ENCODE results near the gene RNF41. TPM values are rescaled to one million over a fixed set of nuclear protein-coding genes. Genes with fewer than 3 reads are reported as not detected.

The RNF41 gene
- polyA plus RNA-seq, 1 experiment: 338 TPM

- DNase-seq (ENCODE audit: low read depth): no peak
- Histone ChIP-seq H3K36me3 (ENCODE audit: control insufficient read depth, insufficient read depth, low read length) (peaks cover 55% of the 10 kb centered on the region), H3K4me3 (ENCODE audit: low read depth, low read length) (no peak overlapping the region), H3K27me3 (ENCODE audit: control insufficient read depth, insufficient read depth, low read length) (no peaks in the 10 kb centered on the region)
- CTCF ChIA-PET: interaction anchor here (0.9 to 1.5 kb wide), 4 partner anchors 9 to 64 kb away, joined by 3 to 4 read pairs (median 4); partner anchors contain the start of gene SMARCC2
- POLR2A ChIA-PET: no interaction called here
- TF ChIP-seq, protein P1, sequence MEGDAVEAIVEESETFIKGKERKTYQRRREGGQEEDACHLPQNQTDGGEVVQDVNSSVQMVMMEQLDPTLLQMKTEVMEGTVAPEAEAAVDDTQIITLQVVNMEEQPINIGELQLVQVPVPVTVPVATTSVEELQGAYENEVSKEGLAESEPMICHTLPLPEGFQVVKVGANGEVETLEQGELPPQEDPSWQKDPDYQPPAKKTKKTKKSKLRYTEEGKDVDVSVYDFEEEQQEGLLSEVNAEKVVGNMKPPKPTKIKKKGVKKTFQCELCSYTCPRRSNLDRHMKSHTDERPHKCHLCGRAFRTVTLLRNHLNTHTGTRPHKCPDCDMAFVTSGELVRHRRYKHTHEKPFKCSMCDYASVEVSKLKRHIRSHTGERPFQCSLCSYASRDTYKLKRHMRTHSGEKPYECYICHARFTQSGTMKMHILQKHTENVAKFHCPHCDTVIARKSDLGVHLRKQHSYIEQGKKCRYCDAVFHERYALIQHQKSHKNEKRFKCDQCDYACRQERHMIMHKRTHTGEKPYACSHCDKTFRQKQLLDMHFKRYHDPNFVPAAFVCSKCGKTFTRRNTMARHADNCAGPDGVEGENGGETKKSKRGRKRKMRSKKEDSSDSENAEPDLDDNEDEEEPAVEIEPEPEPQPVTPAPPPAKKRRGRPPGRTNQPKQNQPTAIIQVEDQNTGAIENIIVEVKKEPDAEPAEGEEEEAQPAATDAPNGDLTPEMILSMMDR (IDR thresholded peaks at IDR 0.05; ENCODE audit: insufficient read depth, low read depth, low read length): no peak
Measured at GRCh38 chr12:56252649-56253048, 30.9 kb upstream of the RNF41 start.

DNA sequence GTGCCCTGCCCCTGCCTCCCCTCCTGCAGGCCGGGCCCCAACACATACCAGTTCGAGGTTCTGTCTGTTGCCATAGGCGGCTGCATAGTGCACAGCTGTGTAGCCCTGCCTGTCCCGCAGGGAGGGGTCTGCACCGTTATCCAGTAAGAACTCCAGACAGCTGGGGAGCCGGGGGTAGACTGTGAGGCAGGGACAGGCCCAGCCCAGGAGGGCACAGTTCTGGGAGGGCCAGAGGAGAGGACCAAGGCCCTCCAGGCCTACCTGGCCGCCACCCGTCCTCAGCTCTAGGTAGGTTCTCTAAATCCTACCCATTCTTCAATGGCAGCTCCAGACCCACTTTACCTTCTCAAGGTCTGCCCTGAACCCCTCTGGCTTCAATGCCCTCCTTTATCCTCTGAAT lies 27.0 kb upstream of the RNF41 start:
- no peak overlapping the region for H3K4me3 ChIP-seq (ENCODE audit: low read depth, low read length)
- DNase-seq (ENCODE audit: low read depth): no peak
- peaks cover 66% of the 10 kb centered on the region for H3K36me3 ChIP-seq (ENCODE audit: control insufficient read depth, insufficient read depth, low read length)
- TF ChIP-seq, protein P1 (IDR thresholded peaks at IDR 0.05; ENCODE audit: insufficient read depth, low read depth, low read length): no peak
- POLR2A ChIA-PET: no interaction called here
- CTCF ChIA-PET: interaction anchor here (1.8 to 6.2 kb wide), 4 partner anchors 8 to 129 kb away, joined by 5 to 40 read pairs (median 6); partner anchors contain the start of genes ANKRD52, RNF41 and SMARCC2
- no peaks in the 10 kb centered on the region for H3K27me3 ChIP-seq (ENCODE audit: control insufficient read depth, insufficient read depth, low read length)

GRCh38 chr12:56247923-56248322 lies 26.2 kb upstream of the RNF41 start:
- Histone ChIP-seq H3K27me3 (ENCODE audit: control insufficient read depth, insufficient read depth, low read length) (no peaks in the 10 kb centered on the region), H3K4me3 (ENCODE audit: low read depth, low read length) (no peak overlapping the region), H3K36me3 (ENCODE audit: control insufficient read depth, insufficient read depth, low read length) (peaks cover 62% of the 10 kb centered on the region)
- no peak for DNase-seq (ENCODE audit: low read depth)
- POLR2A ChIA-PET: no interaction called here
- CTCF ChIA-PET: interaction anchor here (1.8 to 6.2 kb wide), 4 partner anchors 9 to 128 kb away, joined by 5 to 40 read pairs (median 6); partner anchors contain the start of genes ANKRD52, RNF41 and SMARCC2
- TF ChIP-seq, protein P1 (IDR thresholded peaks at IDR 0.05; ENCODE audit: insufficient read depth, low read depth, low read length): no peak

- peaks cover 57% of the 10 kb centered on the region for H3K36me3 ChIP-seq (ENCODE audit: control insufficient read depth, insufficient read depth, low read length)
- TF ChIP-seq, protein P1 (IDR thresholded peaks at IDR 0.05; ENCODE audit: insufficient read depth, low read depth, low read length): no peak
Measured at GRCh38 chr12:56244494-56244893, 22.8 kb upstream of the RNF41 start.

DNA sequence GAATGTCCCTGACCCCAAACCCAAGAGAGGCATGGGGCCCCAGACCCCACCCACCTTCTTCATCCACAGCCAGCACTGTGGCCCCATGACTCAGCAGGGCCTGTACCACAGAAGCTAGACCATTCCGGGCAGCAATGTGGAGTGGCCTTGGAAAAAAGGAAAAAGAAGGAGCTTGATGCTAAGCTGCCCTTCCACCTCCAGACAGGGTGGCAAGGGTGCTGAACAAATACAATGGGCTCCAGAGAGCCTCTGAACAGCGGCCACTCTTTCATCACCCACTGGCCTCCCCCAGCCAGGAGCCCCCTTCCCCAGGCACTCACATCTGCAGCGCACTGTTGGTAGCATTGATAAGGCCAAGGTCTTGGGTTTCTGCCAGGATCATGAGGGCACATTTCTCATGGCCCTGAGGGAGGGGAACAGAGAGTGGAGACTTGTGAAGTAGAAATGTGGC lies 22.0 kb upstream of the RNF41 start:
- peaks cover 54% of the 10 kb centered on the region for H3K36me3 ChIP-seq (ENCODE audit: control insufficient read depth, insufficient read depth, low read length)
- DNase-seq (ENCODE audit: low read depth): no peak
- ChIA-PET POLR2A (no interaction called here), CTCF (interaction anchor here (1.7 to 6.2 kb wide), 3 partner anchors 9 to 13 kb away, joined by 4 to 40 read pairs (median 4); partner anchors contain the start of gene ANKRD52)
- H3K4me3 ChIP-seq (ENCODE audit: low read depth, low read length): no peak overlapping the region
- TF ChIP-seq, protein P1 (IDR thresholded peaks at IDR 0.05; ENCODE audit: insufficient read depth, low read depth, low read length): no peak
- H3K27me3 ChIP-seq (ENCODE audit: control insufficient read depth, insufficient read depth, low read length): no peaks in the 10 kb centered on the region

More at GRCh38 chr12:56244494-56244893, 22.8 kb upstream of the RNF41 start:
- H3K27me3 ChIP-seq (ENCODE audit: control insufficient read depth, insufficient read depth, low read length): no peaks in the 10 kb centered on the region
- no peak for DNase-seq (ENCODE audit: low read depth)
- H3K4me3 ChIP-seq (ENCODE audit: low read depth, low read length): no peak overlapping the region
- POLR2A ChIA-PET: no interaction called here
- CTCF ChIA-PET: interaction anchor here (1.0 to 6.2 kb wide), 4 partner anchors 9 to 55 kb away, joined by 3 to 40 read pairs (median 4); partner anchors contain the start of genes ANKRD52 and SMARCC2
